Jurkat, Clone E6-1 (cell line): ENCODE results near the gene GDPD4. TPM values are rescaled to one million over a fixed set of nuclear protein-coding genes. Genes with fewer than 3 reads are reported as not detected.

ENCODE experiments used
- DNase-seq: peaks from one replicate; pipeline ENCODE4 v3.0.0-alpha.2; 2011; ENCODE audit warnings: low read depth, low spot score
- H3K4me3 ChIP-seq: 2 replicates; pipeline ENCODE4 v1.5.1; 2011; ENCODE audit warnings: mild to moderate bottlenecking, low read length, control low read depth, moderate library complexity
- polyA plus RNA-seq: library from polyadenylated mRNA; unstranded; fragments of >200 nt; gene quantifications from one replicate; pipeline ENCODE4 v1.2.1, GENCODE V29; 2012; ENCODE audit warnings: missing spikeins; ENCODE audit not compliant: insufficient read length, insufficient read depth

The GDPD4 gene, protein sequence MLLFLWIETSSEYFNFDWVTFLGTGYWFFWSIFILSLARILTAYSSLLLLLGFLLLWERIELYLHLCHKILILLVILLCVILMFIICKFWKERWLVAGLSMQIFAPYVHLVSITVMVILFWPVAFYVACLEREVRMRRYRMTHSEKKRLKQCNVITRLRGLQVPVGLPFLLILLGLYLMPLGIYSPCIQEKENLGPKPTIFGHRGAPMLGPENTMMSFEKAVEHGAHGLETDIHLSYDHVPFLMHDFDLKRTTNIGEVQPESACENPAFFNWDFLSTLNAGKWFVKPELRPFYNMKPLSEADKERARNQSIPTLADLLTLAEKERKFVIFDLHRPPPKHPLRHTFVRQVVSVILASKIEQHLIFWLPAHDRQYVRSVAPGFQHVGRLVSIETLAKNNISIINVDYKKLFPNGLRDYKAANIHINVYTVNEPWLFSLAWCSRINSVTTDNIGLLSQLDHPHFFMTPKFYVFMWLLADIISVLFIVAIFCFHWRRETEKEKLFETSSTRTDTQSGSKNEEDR
- not detected for polyA plus RNA-seq

DNA sequence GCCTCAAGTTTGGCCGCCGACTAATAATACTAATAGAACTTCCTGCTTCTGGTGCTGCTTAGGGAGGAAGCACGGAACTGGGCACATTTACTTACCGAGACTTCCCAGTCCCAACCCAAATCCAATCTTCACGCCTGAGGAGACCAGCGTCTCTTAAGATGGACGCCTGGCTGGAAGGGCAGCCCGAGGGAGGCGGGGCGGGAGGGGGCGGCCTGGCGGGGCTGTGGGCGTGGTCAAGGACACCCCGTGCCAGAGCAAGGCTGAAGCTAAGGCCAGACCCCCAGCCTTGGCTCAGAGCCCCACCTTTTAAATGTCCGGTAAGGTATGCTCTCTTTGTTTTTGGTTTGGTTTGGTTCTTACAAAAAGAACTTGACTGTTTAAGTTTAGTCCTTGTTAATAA is at the start of gene GDPD4:
Gene GDPD4, minus strand, starts transcription at position 177 of the 400 bp plus-strand sequence. CDS start 16,549 bp downstream, outside the sequence.
- H3K4me3 ChIP-seq = no peak within 1 kb of the TSS
- DNase-seq = no peak

DNA sequence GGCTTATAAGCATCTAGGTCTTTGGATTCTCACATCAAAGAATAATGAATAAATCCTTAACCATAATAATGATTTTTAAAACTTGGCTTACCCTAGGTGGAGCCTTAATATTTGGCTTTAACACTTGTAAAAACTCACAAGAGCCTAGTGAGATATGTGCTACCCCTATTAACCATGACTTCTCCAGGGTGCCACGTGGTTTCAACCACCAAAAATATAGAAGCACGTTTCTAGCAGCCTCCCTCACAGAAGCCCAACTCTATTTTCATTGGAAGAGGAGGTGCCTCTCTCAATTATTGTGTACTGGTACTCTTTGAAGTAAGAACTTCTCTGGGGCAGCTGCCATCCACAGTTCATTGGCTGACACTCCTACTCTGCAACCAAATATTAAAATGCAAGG is 46.5 kb upstream of the GDPD4 start:
- no peak overlapping the region for H3K4me3 ChIP-seq
- no peak for DNase-seq

DNA sequence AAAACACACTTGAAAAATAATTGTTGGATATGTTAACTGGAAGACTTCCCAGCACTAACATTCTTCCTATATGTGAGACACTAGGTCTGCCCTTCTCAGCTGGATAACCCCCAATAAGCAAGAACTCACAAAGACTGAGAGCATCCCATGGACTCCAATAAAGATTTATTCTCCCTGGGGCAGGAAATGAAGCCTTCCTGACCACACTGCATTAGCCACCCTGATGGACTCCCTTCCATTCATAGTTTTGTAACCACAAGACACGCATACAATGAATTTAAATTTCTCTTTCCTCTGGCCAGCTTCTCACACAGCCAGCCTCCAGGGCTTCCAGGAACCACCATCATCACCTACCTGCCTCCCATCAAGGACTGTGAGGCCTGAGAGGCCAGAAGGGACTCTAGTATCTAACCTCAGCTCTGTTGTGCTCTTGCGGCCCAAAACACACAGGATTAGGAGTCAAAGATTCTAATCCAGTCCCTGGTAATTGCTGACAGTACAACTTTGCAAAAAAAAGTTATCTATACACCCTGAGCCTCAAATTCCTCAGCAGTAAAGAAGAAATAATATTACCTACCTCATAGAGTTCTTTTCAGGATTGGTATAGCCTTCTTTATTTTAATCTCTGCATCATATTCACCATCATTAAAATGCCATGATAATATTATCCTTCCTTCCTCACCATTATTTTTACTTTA is 45.6 kb upstream of the GDPD4 start:
- no peak for DNase-seq

DNA sequence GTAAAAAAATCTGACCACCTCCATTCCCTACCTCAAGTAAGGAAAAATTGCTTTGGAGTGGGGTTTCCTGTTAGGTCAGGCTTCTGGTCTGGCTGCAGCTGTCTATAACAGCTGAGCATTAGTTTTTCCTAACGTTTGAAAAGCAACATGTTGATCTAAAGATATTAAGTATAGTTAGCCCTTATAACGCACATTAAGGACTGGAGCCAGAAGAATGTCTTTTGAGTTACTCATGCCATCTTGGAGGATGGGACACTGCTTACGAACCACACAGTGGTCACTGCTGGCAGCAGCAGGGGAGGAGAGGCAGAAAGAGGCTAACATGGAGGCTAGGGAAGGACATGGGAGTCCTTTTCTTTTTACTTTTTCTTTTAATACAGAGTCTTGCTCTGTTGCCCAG is 44.1 kb upstream of the GDPD4 start:
- no peak overlapping the region for H3K4me3 ChIP-seq

More for the DNA sequence above, 45.6 kb upstream of the GDPD4 start:
- no peak overlapping the region for H3K4me3 ChIP-seq

DNA sequence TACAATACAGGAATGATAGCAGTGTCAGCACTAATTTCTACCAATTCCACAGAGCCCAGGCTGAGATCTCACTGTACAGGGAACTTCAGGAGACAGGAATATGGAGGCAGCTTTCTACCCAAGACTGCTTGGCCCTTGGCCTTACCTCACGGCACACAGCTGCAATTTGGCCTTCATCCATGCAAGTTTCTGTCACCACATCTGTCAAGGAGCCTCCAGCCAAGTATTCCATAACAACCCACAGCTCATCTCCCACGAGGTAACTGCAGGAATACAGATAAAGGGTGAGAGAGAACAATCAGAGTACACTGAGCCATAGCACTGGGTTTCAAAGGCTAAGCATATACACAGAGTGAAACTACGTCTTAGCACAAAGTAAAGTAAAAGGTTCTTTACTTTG is 39.0 kb upstream of the GDPD4 start:
- H3K4me3 ChIP-seq = no peak overlapping the region
- DNase-seq = no peak

More for the DNA sequence above, 44.1 kb upstream of the GDPD4 start:
- DNase-seq = no peak

DNA sequence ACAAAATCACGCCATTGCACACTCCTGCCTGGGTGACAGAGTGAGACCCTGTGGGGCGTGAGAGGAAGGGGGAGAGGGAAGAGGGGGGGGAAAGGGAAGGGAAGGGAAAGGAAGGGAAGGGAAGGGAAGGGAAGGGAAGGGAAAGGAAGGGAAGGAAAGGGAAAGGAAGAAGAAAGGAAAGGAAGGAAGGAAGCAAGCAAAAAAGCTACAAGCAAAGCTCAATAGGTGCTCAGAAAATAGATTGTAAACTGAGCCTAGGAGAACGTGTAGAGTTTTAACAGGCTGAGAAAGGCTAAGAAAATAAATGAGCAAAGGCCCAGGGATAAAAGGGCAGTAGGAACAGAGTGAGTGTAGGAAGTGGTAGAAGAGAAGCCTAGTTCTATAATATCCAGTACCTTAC is 30.8 kb upstream of the GDPD4 start:
- no peak overlapping the region for H3K4me3 ChIP-seq
- DNase-seq = no peak

DNA sequence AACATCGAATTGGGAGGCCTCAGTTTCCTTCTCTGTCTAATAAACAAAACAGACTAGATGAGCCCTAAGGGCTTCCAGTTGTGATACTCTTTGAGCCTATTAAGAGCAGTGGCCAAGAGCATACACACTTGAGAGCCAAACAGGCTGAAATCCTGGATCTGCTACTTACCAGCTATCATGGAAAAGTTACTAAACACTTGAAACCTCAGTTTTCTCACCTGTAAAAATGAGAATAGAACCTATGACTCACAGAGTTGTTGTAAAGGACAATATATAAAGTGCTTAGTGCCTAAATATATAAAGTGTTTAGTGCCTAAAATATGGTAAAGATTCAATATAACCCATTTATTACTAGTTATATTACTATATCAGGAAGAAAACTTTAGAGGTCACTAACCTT is 23.7 kb upstream of the GDPD4 start:
- no peak overlapping the region for H3K4me3 ChIP-seq
- DNase-seq = no peak

DNA sequence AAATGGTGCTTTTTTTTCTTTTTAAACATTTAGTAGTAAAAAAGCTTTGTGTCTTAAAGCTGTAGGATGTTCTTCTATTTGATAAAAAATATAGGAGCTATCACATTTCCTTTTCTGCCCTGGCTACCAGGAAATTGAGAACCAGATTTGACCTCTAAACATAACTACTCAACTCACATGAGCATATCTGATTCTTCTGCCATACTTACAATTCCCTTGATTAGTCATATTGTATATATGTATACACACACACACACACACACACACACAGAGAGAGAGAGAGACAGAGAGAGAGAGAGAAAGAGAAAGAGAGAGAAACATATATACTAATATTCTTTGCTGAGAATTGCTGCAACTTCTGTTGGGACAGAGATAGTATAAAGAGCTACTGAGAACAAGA is 23.0 kb upstream of the GDPD4 start:
- H3K4me3 ChIP-seq = no peak overlapping the region
- no peak for DNase-seq

DNA sequence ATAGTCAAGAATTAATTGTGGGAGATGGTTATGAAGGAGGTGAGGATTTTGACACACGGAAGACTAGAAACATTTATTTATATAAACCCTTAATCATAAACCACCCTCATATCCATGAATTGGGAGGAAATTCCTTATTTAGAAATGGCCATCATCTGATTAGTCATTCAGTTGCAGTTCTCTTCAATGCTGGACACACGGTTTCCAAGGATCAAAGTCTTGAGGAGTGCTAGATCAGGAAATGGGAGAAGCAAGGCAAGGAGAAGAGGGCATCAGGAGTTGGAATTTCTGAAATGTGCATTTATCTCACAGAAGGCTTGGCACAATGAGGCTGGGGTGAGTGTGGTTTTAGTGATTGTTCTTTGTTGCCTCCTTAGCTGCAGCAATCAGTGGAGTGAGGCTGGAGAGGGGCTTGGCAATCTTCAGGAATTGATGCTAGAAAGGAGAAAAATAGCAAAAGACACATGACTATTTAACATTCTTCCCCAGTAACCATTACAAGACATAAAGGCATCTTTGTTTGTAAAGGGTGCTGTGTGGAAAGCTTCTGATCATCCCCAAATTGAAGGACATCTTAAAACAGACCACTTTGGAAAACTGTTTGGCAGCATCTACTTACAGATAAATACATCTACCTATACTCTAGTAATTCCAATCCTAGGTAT is 21.6 kb upstream of the GDPD4 start:
- H3K4me3 ChIP-seq = no peak overlapping the region
- DNase-seq = no peak

DNA sequence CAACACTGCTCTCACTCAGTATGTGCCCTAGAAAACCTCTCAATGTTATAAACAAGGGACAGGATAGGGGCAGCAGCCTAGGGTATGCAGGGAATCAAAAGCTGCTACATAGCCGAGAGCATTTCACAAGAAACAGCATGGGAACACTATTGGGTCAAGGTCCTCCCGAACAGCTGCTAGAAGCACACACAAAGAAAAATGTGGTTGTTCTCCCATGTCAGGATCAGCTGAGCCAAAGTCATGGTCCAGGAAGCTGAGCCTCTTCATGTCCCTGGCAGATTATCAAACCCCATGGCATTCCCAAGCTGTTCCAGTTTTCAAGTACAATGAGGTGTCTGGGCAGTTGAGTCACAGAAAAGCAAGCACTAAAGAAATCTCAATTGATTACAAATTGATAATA is 21.0 kb upstream of the GDPD4 start:
- no peak overlapping the region for H3K4me3 ChIP-seq
- no peak for DNase-seq

DNA sequence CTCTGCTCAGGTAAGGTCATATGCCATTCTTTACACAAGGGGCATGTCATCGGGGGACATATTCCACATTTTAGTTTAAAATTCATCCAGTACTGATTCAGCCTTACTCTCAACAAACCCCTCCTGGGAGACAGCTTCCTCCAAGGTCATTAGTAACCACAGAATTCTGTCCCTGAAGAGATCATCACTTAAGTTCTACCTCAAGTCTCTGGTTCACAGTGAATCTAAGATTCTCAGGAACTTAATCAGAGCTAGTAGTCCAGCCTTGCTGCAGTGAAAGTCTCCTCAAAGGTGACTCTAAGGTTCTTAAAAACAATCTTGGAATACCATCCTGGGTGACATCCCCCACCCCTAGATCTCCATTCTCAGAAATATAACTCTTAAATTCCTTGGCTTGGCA is 18.9 kb upstream of the GDPD4 start:
- H3K4me3 ChIP-seq = no peak overlapping the region
- no peak for DNase-seq

DNA sequence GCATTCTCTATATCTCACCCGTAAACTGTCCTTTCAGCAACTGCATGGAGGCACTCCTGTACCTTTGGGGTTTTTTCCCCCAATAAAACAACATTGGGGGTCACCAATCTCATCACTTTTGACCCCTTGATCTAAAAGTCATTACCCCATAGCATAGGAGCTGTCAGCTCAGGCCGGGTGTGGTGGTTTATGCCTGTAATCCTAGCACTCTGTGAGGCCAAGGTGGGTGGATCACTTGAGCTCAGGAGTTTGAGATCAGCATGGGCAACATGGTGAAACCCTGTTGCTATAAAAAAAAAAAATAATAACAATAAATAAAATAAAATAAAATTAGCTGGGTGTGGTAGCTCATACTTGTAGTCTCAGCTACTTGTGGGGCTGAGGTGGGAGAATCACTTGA is 17.1 kb upstream of the GDPD4 start:
- no peak for DNase-seq
- H3K4me3 ChIP-seq = no peak overlapping the region

DNA sequence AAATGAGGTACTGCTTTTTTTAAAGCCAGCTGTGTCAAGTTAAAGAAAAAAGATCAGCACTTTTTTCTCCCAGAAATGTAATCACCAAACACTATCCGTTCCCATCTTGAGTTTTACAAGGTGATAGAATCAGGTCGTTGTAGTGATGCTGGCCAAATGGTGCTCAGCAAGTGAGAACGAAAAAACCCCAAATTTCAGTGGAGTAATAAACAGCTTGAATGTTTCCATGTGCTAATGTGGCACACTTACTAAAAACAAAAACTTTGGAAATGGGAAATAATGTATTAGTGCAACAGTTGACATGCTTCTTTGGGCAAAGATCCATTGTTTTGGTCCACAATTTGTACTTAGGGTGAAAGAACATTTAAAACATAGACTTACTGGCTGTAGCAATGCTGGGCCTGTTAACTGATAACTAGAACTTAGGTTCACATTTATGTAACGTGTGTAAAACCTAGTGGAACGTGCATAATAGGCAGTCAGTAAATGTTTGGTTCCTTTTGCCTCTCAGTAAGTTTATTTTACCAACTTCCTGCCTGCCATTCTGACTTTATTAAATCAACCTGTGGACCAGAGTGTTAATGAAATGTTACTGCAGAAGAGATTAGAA is 15.4 kb upstream of the GDPD4 start:
- no peak overlapping the region for H3K4me3 ChIP-seq
- no peak for DNase-seq

DNA sequence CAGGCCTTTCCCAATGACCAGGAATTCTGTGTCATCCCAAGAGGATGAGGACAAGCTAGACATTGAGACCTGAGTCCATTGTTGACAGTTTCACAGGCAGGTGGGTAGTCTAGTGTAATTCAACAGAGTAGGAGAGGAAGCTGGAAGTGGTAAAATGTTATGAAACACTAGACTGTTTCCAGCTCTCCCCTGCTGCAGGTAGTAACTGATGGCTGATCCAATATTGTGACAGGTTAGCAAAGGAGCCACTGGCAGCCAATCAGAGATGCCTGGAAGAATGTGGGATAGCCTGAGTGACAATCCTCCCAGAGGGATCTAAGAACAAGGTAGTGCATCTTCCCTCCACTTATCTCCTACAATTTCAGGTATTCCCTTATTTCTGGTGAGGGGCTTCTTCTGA is 10.6 kb upstream of the GDPD4 start:
- no peak for DNase-seq
- no peak overlapping the region for H3K4me3 ChIP-seq

DNA sequence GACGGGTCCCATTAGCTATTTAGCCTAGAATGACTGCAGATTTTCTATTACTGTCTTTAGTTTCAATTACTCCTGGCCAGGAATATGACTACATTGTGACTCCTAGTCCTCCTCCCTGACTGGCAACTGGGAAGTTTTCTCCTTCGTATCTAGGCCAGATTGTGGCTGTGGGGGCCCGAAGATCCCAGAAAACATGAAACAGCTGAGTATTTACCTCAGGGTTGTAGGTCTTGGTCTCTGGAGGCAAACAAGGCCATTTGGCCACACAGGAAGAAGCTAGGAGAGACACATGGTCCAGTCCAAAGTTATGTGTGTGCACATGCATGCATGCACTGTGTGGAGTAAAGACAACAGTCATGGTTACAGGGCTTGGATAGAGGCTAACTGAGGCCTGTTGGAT is 10.2 kb upstream of the GDPD4 start:
- H3K4me3 ChIP-seq = no peak overlapping the region
- DNase-seq = no peak

DNA sequence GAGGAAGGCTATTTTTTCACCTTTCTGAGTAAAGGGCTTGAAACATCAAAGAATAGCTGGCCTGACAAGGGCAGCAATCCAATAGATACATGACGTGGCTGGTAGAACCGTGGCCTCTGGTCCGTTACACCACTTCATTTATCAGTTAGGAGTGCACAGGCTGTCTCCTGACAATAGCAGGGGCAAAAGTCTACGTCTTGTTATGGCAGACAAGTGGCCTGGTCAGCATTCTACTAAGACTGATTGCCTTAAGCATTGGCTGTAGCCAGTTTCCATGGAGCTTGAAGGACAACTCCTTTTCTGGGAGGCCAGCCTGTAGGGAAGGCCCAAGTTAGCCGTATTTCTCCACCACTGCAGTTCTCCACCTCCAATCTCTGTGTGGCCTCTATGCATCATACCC is 9.2 kb upstream of the GDPD4 start:
- no peak overlapping the region for H3K4me3 ChIP-seq
- DNase-seq = no peak

DNA sequence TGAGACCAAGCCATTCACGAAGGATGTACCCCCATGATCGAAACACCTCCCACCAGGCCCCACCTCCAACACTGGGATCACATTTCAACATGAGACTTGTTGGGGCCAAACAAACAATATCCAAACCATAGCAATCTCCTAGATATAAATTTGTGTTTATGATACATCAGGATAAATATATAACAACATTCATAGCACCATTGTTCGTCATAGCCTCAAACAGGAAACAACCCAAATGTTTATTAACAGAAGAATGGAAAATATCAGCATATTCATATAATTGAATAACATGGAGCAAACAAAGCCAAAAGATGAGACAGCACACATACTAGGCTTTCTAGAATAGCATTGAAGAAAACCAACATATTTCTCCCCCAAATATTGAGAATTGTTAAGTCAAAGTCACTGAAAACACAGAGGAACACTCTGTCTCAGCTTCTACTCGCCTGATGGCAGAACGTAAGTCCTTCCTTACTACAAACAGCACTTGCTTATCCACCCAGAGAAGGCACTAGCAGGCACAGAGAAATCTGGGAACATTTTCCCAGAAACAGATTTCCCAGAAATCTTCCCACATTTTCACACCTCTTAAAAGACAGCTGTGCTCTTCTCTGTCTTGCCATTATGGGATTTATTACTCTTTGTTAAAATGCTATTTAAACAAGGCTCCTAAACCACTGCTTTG is 8.1 kb upstream of the GDPD4 start:
- H3K4me3 ChIP-seq = no peak overlapping the region
- no peak for DNase-seq

DNA sequence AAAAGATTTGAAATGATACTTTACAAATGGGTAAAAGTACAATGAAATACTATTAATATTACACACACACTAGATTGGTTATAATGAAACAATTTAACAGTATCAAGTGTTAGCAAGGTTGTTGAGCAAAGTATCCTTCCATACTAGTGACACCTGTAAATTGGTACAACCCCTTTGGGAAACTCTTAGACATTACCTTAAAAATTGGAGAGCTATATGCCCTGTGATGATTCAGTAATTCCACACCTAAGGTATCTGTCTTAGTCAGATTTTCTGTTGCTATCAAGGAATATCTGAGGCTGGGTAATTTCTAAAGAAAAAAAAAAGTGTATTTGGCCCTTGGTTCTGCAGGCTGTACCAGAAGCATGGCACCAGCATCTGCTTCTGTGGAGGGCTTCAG is 7.4 kb upstream of the GDPD4 start:
- no peak overlapping the region for H3K4me3 ChIP-seq
- DNase-seq = no peak

DNA sequence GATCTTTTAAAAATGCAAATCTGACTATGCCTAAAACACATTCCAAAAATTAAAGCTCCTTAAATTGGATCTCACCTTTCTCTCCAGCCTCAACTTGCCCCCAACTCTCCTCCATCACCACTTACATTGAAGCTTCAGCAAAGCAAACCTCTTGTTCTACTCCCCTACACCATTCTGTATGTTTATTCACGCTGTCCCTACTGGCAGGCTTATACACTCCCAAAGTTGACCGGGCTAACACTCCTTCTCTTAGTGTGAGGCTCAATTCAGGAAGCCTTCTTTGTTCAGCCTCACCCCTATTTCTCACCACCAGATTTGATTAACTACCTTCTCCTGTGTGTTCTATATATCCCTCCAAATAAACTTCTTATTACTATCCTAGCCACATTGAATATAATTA is 1.8 kb upstream of the GDPD4 start:
- no peak overlapping the region for H3K4me3 ChIP-seq
- no peak for DNase-seq
